SK-N-SH (cell line): ENCODE measurements around the gene KIDINS220. TPM values are rescaled to one million over a fixed set of nuclear protein-coding genes. Genes with fewer than 3 reads are reported as not detected.

Experiments
- CTCF ChIA-PET: fragments of 300-600, 350-600 bp; formaldehyde crosslinking; extraction: SDS; loops from one replicate; lab custom pipeline; 2021; lab: Yijun Ruan, JAX
- POLR2A ChIA-PET: fragments of 350-600 bp; sonication (Branson Sonifier 250); formaldehyde crosslinking; extraction: SDS; loops from one replicate; lab custom pipeline; 2020; ENCODE audit warnings: antibody characterized with exemption, inconsistent platforms; lab: Yijun Ruan, JAX
- DNase-seq: peaks from one replicate; pipeline ENCODE4 v3.0.0; 2012
- H2AFZ ChIP-seq: fragments of 200-600 bp; sonication (generic); 2 replicates; pipeline ENCODE4 v1.8.1; 2016; ENCODE audit warnings: antibody characterized with exemption, mild to moderate bottlenecking, low read depth
- H3F3A ChIP-seq: fragments of 200-600 bp; sonication (generic); replicated peaks from 2 replicates; pipeline ENCODE3; 2016; ENCODE audit warnings: antibody characterized with exemption, mild to moderate bottlenecking; ENCODE audit not compliant: insufficient read depth
- H3K27ac ChIP-seq, 2 experiments: fragments of 200-500 bp in 1 of 2; fragments of 200-600 bp in 1 of 2; sonication (Bioruptor generic) in 1 of 2; sonication (generic), shearing (Covaris generic) in 1 of 2; 2 replicates each; pipeline versions ENCODE4 v1.5.1 to v1.6.1; 2014 to 2016; ENCODE audit warnings: low read depth in 2 of 2, inconsistent platforms in 1 of 2, low read length in 1 of 2, mild to moderate bottlenecking in 1 of 2, mixed read lengths in 1 of 2
- H3K27me3 ChIP-seq: fragments of 200-600 bp; sonication (generic), shearing (Covaris generic); 2 replicates; pipeline ENCODE4 v1.6.1; 2016; ENCODE audit warnings: mixed run types; ENCODE audit not compliant: insufficient read depth
- H3K36me3 ChIP-seq, 2 experiments: fragments of 200-500 bp in 1 of 2; fragments of 200-600 bp in 1 of 2; sonication (Bioruptor generic) in 1 of 2; sonication (generic) in 1 of 2; replicated peaks in 1 of 2; 2 replicates each; pipeline versions ENCODE3 to v1.5.1; 2014 to 2016; ENCODE audit warnings: low read length in 1 of 2, mild to moderate bottlenecking in 1 of 2; ENCODE audit not compliant: insufficient read depth in 2 of 2, control insufficient read depth in 1 of 2
- H3K4me1 ChIP-seq, 2 experiments: fragments of 200-500 bp in 1 of 2; fragments of 200-600 bp in 1 of 2; sonication (Bioruptor generic) in 1 of 2; sonication (generic), shearing (Covaris generic) in 1 of 2; 2 replicates each; pipeline versions ENCODE4 v1.5.1 to v1.6.1; 2014 to 2016; ENCODE audit warnings: low read depth in 1 of 2, low read length in 1 of 2, mixed run types in 1 of 2; ENCODE audit not compliant: insufficient read depth in 2 of 2, control insufficient read depth in 1 of 2
- H3K4me2 ChIP-seq: fragments of 200-600 bp; sonication (generic), shearing (Covaris generic); 2 replicates; pipeline ENCODE4 v1.6.1; 2017; ENCODE audit warnings: mixed run types
- H3K4me3 ChIP-seq, 2 experiments: fragments of 200-500 bp in 1 of 2; fragments of 200-600 bp in 1 of 2; sonication (Bioruptor generic) in 1 of 2; sonication (generic), shearing (Covaris generic) in 1 of 2; 2 replicates each; pipeline versions ENCODE4 v1.5.1 to v1.8.1; 2014 to 2016; ENCODE audit warnings: low read depth in 2 of 2, inconsistent platforms in 1 of 2, low read length in 1 of 2, mild to moderate bottlenecking in 1 of 2, mixed read lengths in 1 of 2, moderate library complexity in 1 of 2
- H3K79me2 ChIP-seq: fragments of 200-600 bp; sonication (generic); 2 replicates; pipeline ENCODE4 v1.8.1; 2017; ENCODE audit warnings: mild to moderate bottlenecking; ENCODE audit not compliant: insufficient read depth
- H3K9ac ChIP-seq: fragments of 200-600 bp; sonication (generic); 2 replicates; pipeline ENCODE4 v1.6.1; 2017; ENCODE audit warnings: mixed run types
- H3K9me2 ChIP-seq: fragments of 200-600 bp; sonication (generic); 2 replicates; pipeline ENCODE4 v1.6.1; 2017; ENCODE audit warnings: mixed run types
- H3K9me3 ChIP-seq: fragments of 200-600 bp; sonication (generic); 2 replicates; pipeline ENCODE4 v1.6.1; 2017; ENCODE audit warnings: mixed run types, mild to moderate bottlenecking, moderate library complexity
- H4K20me1 ChIP-seq: fragments of 200-600 bp; sonication (generic); 2 replicates; pipeline ENCODE4 v1.6.1; 2017; ENCODE audit warnings: mild to moderate bottlenecking, mixed run types; ENCODE audit not compliant: insufficient read depth
- EP300 ChIP-seq, 2 experiments: IDR thresholded peaks; 2 replicates each; pipeline versions ENCODE4 v1.4.0 to v1.6.1; 2012; ENCODE audit warnings: borderline replicate concordance in 1 of 2, low read depth in 1 of 2, low read length in 1 of 2
- EZH2phosphoT487 ChIP-seq: fragments of 200-600 bp; sonication (generic); IDR thresholded peaks from 2 replicates; pipeline ENCODE4 v1.6.1; 2017; ENCODE audit warnings: low read depth, mixed run types, mild to moderate bottlenecking, antibody characterized with exemption, moderate library complexity, borderline replicate concordance
- FOSL2 ChIP-seq: IDR thresholded peaks from 2 replicates; pipeline ENCODE4 v1.4.0; 2012; ENCODE audit warnings: low read depth, mild to moderate bottlenecking, moderate library complexity, borderline replicate concordance
- GATA2 ChIP-seq: sonication (generic); formaldehyde crosslinking; IDR thresholded peaks from 2 replicates; pipeline ENCODE4 v1.5.0; 2020; ENCODE audit warnings: mild to moderate bottlenecking, missing genetic modification reagents
- NRF1 ChIP-seq: IDR thresholded peaks from 2 replicates; pipeline ENCODE4 v1.6.1; 2012; ENCODE audit warnings: low read depth, mild to moderate bottlenecking, low read length
- RAD21 ChIP-seq: IDR thresholded peaks from 2 replicates; pipeline ENCODE4 v1.6.1; 2012; ENCODE audit warnings: mild to moderate bottlenecking, low read length
- RFX5 ChIP-seq: IDR thresholded peaks from 2 replicates; pipeline ENCODE4 v1.6.1; 2012; ENCODE audit warnings: mild to moderate bottlenecking, improper control_type of control experiment, low read length
- SIN3A ChIP-seq: IDR thresholded peaks from 2 replicates; pipeline ENCODE4 v1.6.1; 2012; ENCODE audit warnings: low read depth, mild to moderate bottlenecking, low read length, moderate library complexity, borderline replicate concordance
- YY1 ChIP-seq: IDR thresholded peaks from 2 replicates; pipeline ENCODE4 v1.4.0; 2012; ENCODE audit warnings: low read depth, mild to moderate bottlenecking
- WGBS: methylation state at CpG from one replicate; pipeline ENCODE4 v1.1.6; 2017; ENCODE audit warnings: low lambda C conversion rate; 5-methylcytosine and 5-hydroxymethylcytosine counted together
- polyA plus RNA-seq, 3 experiments: library from polyadenylated mRNA; depleted of rRNA; stranded (reverse); fragments of >200 nt; gene quantifications; 2 replicates each; pipeline ENCODE4 v1.2.3, GENCODE V29; 2012
- TF ChIP-seq, protein P1 (sequence below): IDR thresholded peaks from 2 replicates; pipeline ENCODE4; 2012
- TF ChIP-seq, protein P2 (sequence below): IDR thresholded peaks from 2 replicates; pipeline ENCODE4 v1.4.0; 2012; ENCODE audit warnings: low read depth, borderline replicate concordance
- TF ChIP-seq, protein P3 (sequence below): IDR thresholded peaks from 2 replicates; pipeline ENCODE4 v1.4.0; 2012; ENCODE audit warnings: low read depth, borderline replicate concordance

Gene KIDINS220
- polyA plus RNA-seq, 1 of the 3 experiments (the other 2 are of a cell fraction) = 18.2 TPM

- Histone ChIP-seq H2AFZ (no peak overlapping the region), H3K4me3 (no peak overlapping the region), H3K9me2 (no peaks in the 10 kb centered on the region), H3K4me1 (no peaks in the 10 kb centered on the region), H3K9me3 (no peaks in the 10 kb centered on the region), H3F3A (peaks cover 6% of the 10 kb centered on the region), H3K27me3 (no peaks in the 10 kb centered on the region)
- DNase-seq = no peak
- POLR2A ChIA-PET = no interaction called here
- WGBS = 89% methylated on average over 3 of the region's 3 CpGs
- TF ChIP-seq YY1 (no peak), RFX5 (no peak), FOSL2 (no peak), EZH2phosphoT487 (no peak), NRF1 (no peak), EP300 (IDR thresholded peaks at IDR 0.05; ENCODE audit: borderline replicate concordance in 1 of 2, low read depth in 1 of 2, low read length in 1 of 2) (no peak), GATA2 (CRISPR knock-in tag) (no peak), SIN3A (no peak), RAD21 (no peak)
- TF ChIP-seq, protein P1, sequence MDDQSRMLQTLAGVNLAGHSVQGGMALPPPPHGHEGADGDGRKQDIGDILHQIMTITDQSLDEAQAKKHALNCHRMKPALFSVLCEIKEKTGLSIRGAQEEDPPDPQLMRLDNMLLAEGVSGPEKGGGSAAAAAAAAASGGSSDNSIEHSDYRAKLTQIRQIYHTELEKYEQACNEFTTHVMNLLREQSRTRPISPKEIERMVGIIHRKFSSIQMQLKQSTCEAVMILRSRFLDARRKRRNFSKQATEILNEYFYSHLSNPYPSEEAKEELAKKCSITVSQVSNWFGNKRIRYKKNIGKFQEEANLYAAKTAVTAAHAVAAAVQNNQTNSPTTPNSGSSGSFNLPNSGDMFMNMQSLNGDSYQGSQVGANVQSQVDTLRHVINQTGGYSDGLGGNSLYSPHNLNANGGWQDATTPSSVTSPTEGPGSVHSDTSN = no peak
- TF ChIP-seq, protein P2, sequence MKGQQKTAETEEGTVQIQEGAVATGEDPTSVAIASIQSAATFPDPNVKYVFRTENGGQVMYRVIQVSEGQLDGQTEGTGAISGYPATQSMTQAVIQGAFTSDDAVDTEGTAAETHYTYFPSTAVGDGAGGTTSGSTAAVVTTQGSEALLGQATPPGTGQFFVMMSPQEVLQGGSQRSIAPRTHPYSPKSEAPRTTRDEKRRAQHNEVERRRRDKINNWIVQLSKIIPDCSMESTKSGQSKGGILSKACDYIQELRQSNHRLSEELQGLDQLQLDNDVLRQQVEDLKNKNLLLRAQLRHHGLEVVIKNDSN = no peak
- TF ChIP-seq, protein P3, sequence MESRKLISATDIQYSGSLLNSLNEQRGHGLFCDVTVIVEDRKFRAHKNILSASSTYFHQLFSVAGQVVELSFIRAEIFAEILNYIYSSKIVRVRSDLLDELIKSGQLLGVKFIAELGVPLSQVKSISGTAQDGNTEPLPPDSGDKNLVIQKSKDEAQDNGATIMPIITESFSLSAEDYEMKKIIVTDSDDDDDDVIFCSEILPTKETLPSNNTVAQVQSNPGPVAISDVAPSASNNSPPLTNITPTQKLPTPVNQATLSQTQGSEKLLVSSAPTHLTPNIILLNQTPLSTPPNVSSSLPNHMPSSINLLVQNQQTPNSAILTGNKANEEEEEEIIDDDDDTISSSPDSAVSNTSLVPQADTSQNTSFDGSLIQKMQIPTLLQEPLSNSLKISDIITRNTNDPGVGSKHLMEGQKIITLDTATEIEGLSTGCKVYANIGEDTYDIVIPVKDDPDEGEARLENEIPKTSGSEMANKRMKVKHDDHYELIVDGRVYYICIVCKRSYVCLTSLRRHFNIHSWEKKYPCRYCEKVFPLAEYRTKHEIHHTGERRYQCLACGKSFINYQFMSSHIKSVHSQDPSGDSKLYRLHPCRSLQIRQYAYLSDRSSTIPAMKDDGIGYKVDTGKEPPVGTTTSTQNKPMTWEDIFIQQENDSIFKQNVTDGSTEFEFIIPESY = no peak
- TF ChIP-seq, all 33 proteins: peak for 0
- Histone ChIP-seq H3K36me3 (no peaks in the 10 kb centered on the region), H3K4me2 (no peak overlapping the region), H3K9ac (no peak overlapping the region), H3K27ac (no peak overlapping the region), H3K79me2 (no peaks in the 10 kb centered on the region), H4K20me1 (no peaks in the 10 kb centered on the region)
- CTCF ChIA-PET = interaction anchor here (0.9 kb wide), 1 partner anchor 28 kb away, joined by 4 read pairs; no protein-coding TSS in a partner anchor
Observed at GRCh38 chr2:8720741-8721140, 116.7 kb downstream of the KIDINS220 start.

- H3K4me2 ChIP-seq = no peak overlapping the region
- no peak overlapping the region for H3K4me3 ChIP-seq
- H2AFZ ChIP-seq = no peak overlapping the region
- no peaks in the 10 kb centered on the region for H3K9me2 ChIP-seq
- H3F3A ChIP-seq = no peaks in the 10 kb centered on the region
- H3K79me2 ChIP-seq = no peaks in the 10 kb centered on the region
- H3K27me3 ChIP-seq = no peaks in the 10 kb centered on the region
- H3K9me3 ChIP-seq = no peaks in the 10 kb centered on the region
- ChIA-PET CTCF (interaction anchor here (0.6 to 1.2 kb wide), 3 partner anchors 8 to 1622 kb away, joined by 3 read pairs; no protein-coding TSS in a partner anchor), POLR2A (no interaction called here)
- no peaks in the 10 kb centered on the region for H3K36me3 ChIP-seq
- DNase-seq = no peak
- H3K4me1 ChIP-seq = no peaks in the 10 kb centered on the region
- H3K9ac ChIP-seq = no peak overlapping the region
- no peak for TF ChIP-seq FOSL2
- H4K20me1 ChIP-seq = no peaks in the 10 kb centered on the region
- 93% methylated on average over 3 of the region's 3 CpGs for WGBS
- no peak overlapping the region for H3K27ac ChIP-seq
Observed at GRCh38 chr2:8719528-8719927, 117.9 kb downstream of the KIDINS220 start.
